GM12873 (cell line): Measurements from ENCODE around the gene GGTLC2.

Source experiments
- CTCF ChIP-seq: IDR thresholded peaks from 2 replicates; pipeline ENCODE4 v1.5.1; 2012; ENCODE audit warnings: low read depth, mild to moderate bottlenecking, moderate library complexity, low read length, control low read depth; ENCODE audit not compliant: insufficient read depth; ENCODE audit errors: missing control alignments

GGTLC2 gene

GRCh38 chr22:22604326-22605073, 39.9 kb upstream of the GGTLC2 start:
- TF ChIP-seq CTCF, result no peak

- TF ChIP-seq CTCF, result no peak
These were observed 39.4 kb upstream of the GGTLC2 start for GRCh38 chr22:22605074-22605404.

- TF ChIP-seq CTCF, result no peak
These were observed 35.1 kb upstream of the GGTLC2 start for GRCh38 chr22:22609291-22609690.

- no peak for TF ChIP-seq CTCF
These were observed 31.9 kb upstream of the GGTLC2 start for GRCh38 chr22:22612516-22612915.

- no peak for TF ChIP-seq CTCF
These were observed 30.3 kb upstream of the GGTLC2 start for GRCh38 chr22:22614065-22614464.

GRCh38 chr22:22616636-22617035, 27.8 kb upstream of the GGTLC2 start:
- no peak for TF ChIP-seq CTCF

GRCh38 chr22:22618448-22618847, 26.0 kb upstream of the GGTLC2 start:
- no peak for TF ChIP-seq CTCF

GRCh38 chr22:22618923-22619322, 25.5 kb upstream of the GGTLC2 start:
- no peak for TF ChIP-seq CTCF
